SIG-M5 treated with dmso at 0.1 percent for 504 hours (cell line): ENCODE results near the gene PGAP3.
A peak's percentile ranks its signal among the peaks of the same experiment; 100 is the strongest.
"Not testable (repeated sequence)": the region's sequence is repeated elsewhere in the genome, so short reads cannot be mapped to it uniquely, and the experiment has no call there.

Experiments used
- DNase-seq: peaks from one replicate; lab custom pipeline; 2025; ENCODE audit not compliant: unreplicated experiment; lab: John Stamatoyannopoulos, UW

The PGAP3 gene, protein sequence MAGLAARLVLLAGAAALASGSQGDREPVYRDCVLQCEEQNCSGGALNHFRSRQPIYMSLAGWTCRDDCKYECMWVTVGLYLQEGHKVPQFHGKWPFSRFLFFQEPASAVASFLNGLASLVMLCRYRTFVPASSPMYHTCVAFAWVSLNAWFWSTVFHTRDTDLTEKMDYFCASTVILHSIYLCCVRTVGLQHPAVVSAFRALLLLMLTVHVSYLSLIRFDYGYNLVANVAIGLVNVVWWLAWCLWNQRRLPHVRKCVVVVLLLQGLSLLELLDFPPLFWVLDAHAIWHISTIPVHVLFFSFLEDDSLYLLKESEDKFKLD

DNA sequence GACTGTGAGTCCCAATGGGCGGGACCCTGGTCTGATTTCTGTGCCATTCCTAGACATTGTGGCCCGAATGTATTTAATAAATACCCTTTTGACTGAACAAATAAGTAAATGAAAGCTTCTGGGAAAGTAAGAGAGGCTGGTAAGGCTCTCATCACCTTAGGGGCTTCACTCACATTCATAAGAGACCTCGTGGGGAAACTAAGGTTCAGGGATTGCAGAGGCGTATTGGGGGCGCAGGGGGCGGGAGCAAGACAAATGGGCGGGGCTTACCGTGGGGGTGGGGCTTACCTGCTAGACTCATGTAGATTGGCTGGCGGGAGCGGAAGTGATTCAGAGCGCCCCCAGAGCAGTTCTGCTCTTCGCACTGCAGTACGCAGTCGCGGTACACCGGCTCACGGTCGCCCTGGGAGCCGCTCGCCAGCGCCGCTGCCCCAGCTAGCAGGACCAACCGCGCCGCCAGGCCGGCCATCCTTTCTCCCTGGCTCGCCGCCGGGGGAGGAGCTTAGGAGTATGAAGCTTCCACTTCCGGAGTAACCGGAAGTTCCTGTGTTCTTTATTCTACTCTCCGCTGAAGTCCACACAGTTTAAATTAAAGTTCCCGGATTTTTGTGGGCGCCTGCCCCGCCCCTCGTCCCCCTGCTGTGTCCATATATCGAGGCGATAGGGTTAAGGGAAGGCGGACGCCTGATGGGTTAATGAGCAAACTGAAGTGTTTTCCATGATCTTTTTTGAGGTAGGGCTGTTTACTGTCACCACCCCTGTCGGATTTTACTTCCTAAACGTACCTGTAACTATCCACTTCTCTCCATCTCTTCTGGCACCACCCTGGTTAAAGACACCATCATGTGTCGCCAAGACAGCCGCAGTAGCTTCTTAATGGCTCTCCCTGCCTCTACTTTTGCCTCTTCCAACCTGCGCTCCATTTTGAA, at the start of gene PGAP3:
PGAP3 (minus strand) TSS at position 512 of the 929 bp plus-strand sequence; CDS start at position 469, 43 bp downstream.
- peak; percentile 88 for DNase-seq

DNA sequence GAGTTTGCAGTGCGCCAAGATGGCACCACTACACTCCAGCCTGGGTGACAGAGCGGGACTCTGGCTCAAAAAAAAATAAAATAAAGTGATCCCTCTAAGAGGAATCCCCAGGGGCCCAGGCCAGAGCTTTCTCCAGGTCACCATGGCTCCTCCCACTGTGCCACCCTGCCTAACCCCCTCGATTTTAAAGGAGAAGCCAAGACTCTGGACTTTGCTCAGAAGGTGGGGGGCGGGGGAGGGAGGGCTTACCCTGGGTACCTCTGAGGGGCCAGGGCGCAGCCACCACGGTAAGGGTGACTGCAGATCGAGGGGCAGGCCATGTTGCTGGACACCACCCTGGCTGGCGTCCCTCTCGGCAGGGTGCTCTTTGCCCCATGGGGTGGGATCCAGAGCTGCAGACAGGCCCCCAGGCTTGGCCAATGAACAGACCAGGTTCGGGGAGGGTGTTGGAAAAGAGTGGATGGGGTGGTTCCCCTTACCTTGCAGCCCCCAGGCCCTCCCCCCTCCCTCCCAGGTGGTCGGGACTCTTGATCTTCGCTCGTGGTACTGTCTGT, 49.4 kb upstream of the PGAP3 start:
- no peak for DNase-seq

DNA sequence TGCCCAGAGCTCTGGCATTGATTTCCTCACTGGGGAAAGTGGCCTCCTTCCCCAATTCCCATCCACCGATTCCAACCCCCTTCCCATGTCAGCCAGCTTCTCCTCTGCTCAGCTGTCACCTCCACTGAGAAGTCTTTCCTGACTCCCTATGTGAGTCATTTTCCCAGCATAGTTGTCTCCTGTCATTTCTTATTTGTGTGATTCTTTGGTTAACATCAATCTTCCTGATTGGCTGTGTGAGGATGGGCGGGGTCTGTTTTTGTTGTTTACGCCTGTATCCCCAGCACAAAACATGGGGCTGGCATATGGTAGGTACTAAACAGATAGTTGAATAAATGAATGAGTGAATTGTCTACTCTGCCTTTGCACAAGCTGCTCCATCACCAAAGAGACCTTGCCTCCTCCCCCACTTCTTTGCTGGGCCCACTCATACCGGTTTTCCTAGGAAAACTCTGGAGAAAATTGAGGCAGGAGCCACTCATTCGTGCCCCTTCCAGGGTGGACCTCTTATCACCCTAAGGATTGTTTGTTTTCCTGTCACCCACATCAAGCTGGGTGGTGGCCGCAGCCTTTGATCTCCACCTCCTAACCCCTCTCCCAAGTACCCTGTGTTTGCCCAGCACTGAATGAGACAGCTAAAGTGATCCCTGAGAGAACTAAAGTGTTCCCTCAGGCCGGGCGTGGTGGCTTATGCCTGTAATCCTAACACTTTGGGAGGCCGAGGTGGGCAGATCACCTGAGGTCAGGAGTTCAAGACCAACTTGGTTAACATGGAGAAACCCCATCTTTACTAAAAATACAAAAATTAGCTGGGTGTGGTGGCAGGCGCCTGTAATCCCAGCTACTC, 48.7 kb upstream of the PGAP3 start:
- no peak for DNase-seq

DNA sequence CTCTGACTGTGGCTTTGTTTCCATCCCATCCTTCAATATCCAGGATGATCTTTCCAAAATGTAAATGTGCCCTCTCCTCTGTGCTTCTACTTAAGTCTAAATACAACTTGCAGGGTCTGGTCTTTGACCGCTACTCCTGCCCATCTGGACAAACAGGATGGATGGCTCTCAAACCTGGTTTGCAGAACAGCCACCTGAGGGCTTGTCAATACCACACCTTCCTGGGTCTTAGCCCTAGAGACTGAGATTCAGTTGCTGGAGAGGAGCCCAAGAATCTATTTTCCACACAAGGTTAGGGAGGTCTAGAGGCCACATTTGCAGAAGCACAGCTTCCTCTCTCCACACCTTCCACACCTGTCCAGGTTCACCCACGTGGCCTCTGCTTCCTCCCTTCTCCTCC, 48.0 kb upstream of the PGAP3 start:
- no peak for DNase-seq

DNA sequence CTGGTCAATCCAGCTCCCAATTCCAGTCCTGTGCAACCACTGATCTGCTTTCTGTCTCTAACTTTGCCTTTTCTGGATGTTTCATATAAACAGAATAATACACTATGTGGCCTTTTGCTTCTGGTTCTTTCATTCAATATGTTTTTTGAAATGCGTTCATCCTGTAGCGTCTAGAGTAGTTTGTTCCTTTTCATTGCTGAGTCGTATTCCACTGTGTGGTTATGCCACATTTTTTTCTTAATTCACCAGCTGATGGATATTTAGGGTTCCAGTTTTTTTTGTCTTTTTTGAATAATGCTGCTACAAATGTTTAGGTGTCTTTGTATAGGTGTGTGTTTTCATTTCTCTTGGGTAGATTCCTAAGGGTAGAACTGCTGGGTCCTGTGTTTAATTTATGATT, 44.7 kb upstream of the PGAP3 start:
- no peak for DNase-seq

DNA sequence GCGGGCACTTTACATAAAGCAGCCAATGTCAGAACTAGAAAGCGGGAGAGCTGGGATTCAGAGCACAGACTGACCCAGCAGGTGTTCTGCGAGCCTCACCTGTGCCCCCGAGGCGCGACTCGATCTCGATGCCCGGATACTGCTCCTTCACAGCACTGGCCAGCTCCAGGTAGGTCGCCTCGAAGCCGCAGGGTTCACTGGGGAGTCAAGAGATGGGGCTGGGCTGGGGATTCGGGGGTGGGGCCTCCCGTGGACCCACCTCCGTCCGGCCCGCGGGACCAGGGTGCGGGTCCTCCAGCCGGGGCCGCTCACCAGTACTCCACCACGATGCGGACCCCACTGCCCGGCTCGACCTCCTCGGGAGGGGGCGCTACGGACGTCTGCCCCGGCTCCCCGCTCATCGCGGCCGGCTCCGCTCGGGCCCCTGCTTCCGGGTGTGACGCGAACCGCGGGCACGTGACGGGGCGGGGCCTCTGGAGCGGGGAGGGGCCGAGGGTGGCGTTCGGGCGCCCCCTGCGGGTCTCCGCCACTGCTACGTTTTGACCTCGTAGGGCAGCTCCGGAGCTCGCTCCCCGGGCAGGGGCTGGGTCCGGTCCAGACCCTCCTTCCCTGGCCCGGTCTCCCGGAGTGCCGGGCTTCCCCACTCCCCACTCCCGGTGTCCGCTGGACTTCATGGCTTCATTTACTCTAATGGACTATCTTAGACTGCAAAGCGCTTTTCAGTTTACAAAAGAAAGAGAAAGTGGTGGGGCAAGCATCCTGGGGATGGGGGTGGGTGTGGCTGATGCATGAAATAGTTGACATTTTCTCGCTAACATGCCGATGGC, 42.5 kb upstream of the PGAP3 start, which contains the start of gene MIEN1:
MIEN1 (minus strand) TSS at position 438 of the 827 bp plus-strand sequence; CDS start at position 401, 37 bp downstream.
- peak; percentile 54 for DNase-seq

DNA sequence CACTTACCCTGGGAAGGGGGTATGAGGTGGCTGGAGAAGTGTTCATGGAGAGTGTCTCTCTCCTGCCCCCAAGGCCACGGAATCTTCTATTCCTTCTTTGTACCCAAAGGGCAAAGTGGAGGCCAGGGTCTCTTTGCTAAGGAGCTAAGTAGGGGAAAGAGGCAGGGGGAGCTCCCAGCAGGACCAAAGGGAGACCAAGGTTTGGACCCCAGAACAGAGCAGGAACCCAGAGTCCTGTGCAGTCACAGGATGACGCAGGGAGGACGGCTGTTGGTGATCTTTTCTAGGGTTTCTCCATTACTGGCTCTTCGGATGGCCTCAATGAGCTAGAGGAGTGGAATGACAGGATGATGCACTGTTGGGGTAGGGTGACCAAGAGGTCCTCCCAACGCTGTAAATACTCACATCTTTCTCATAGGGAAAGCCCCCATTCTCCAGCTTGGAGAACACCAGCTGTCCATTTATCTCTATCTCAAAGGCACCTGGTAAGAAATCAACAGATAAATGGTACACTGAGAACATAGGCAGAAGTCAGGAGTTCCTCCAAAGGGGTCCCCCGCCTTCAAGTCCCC, 41.5 kb upstream of the PGAP3 start:
- no peak for DNase-seq

DNA sequence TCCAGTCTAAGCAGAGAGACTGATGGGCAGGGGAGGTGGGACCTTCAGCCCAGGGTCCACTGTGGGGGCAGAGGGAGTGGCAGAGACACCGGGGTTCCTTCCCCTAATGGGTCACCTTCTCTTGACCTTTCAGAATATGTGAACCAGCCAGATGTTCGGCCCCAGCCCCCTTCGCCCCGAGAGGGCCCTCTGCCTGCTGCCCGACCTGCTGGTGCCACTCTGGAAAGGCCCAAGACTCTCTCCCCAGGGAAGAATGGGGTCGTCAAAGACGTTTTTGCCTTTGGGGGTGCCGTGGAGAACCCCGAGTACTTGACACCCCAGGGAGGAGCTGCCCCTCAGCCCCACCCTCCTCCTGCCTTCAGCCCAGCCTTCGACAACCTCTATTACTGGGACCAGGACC, 39.7 kb upstream of the PGAP3 start:
- no peak for DNase-seq

DNA sequence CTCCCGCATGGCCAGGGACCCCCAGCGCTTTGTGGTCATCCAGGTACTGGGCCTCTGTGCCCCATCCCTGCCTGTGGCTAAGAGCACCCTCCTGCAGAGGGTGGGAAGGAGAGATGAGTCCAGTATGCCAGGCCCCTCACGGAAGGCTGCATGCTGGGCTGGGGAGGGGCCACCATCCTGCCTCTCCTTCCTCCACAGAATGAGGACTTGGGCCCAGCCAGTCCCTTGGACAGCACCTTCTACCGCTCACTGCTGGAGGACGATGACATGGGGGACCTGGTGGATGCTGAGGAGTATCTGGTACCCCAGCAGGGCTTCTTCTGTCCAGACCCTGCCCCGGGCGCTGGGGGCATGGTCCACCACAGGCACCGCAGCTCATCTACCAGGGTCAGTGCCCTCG, 38.8 kb upstream of the PGAP3 start:
- DNase-seq, result no peak

DNA sequence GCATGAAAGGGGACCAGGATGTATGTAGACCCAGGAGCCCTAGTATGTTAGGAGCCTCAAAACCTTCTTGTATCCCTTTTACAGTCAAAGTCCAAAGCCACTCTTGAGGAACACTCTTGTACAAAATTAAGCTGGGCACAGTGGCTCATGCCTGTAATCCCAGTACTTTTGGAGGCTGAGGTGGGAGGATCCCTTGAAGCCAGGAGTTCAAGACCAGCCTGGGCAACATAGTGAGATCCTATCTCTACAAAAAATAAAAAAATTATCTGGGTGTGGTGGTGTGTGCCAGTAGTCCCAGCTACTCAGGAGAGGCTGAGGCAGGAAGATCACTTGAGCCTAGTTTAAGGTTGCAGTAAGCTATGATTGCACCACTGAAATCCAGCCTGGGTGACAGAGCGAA, 38.1 kb upstream of the PGAP3 start:
- DNase-seq, result not testable (repeated sequence)

DNA sequence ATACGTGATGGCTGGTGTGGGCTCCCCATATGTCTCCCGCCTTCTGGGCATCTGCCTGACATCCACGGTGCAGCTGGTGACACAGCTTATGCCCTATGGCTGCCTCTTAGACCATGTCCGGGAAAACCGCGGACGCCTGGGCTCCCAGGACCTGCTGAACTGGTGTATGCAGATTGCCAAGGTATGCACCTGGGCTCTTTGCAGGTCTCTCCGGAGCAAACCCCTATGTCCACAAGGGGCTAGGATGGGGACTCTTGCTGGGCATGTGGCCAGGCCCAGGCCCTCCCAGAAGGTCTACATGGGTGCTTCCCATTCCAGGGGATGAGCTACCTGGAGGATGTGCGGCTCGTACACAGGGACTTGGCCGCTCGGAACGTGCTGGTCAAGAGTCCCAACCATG, 36.9 kb upstream of the PGAP3 start:
- DNase-seq, result no peak

DNA sequence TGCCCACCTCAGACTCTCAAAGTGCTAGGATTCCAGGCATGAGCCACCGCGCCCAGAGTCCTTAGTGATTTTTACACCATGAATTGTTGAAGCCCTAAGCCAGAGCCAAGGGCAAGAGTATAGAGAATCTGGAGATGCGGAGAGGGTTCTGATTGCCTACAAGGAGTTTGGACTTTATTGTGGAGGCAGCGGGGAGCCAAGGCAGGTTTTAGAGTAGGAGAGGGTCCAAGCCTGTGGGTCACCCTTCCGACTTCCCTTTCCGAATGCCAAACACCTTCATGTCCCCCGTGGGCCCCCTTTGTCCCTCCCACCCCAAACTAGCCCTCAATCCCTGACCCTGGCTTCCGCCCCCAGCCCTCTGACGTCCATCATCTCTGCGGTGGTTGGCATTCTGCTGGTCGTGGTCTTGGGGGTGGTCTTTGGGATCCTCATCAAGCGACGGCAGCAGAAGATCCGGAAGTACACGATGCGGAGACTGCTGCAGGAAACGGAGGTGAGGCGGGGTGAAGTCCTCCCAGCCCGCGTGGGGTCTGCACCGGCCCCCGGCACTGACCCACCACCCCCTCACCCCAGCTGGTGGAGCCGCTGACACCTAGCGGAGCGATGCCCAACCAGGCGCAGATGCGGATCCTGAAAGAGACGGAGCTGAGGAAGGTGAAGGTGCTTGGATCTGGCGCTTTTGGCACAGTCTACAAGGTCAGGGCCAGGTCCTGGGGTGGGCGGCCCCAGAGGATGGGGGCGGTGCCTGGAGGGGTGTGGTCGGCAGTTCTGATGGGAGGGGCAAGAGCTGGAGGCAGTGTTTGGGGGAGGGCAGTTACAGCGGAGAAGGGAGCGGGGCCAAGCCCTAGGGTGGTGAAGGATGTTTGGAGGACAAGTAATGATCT, 35.4 kb upstream of the PGAP3 start:
- DNase-seq, result no peak

DNA sequence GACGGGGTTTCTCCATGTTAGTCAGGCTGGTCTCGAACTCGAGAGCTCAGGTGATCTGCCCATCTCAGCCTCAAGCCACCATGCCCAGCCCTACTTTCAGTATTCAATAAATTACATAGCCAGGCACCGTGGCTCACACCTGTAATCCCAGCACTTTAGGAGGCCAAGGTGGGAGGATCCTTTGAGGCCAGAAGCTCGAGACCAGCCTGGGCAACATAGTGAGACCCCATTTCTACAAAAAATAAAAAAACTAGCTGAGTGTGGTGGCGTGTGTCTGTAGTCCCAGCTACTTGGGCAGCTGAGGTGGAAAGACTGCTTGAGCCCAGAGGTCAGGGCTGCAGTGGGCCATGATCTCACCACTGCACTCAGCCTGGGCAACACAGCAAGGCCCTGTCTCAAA, 34.2 kb upstream of the PGAP3 start:
- DNase-seq, result no peak

DNA sequence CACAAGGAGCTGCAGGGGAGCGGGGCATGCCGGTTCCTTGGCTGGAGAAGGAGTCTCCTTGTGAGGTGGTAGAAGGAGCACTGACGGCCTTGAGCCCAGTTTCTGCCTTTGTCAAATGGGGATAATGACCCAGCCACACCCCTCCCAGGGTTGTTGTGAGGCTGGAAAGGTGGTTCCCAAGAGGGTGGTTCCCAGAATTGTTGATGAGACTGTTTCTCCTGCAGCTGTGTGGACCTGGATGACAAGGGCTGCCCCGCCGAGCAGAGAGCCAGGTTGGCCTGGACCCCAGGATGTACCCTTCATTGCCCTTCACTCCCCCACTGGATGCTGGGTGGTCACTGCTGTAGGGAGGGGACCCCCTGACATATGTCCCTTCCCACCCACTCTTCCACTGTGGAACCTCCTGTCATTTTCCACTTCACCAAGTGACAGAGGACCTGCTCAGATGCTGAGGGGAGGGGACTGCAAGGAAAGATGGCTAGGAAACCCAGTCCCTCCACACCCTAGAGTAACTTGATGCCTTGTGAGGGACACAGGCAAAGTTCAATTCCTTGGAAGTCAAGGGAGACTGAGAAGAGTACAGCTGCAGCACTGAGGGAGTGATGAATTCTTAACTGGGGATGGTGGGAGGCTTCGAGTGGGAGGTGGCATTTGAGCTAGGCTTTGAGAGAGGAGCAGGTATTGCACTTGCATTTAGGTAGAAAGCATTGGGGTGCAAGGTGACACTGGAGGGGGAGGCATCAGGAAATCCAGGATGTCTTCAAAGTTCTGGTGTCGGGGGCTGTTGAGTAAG, 31.9 kb upstream of the PGAP3 start:
- no peak for DNase-seq

DNA sequence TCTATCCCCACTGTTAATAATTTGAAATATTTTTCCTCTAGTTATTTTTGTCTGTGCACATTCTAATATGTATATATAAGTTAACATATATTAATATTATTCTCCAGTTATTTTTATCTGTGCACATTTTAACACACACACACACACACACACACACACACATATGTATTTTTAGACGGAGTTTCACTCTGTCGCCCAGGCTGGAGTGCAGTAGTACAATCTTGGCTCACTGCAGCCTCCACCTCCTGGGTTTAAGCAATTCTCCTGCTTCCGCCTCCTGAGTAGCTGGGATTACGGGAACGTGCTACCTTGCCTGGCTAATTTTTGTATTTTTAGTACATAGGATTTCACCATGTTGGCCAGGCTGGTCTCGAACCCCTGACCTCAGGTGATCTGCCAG, 29.8 kb upstream of the PGAP3 start:
- no peak for DNase-seq

DNA sequence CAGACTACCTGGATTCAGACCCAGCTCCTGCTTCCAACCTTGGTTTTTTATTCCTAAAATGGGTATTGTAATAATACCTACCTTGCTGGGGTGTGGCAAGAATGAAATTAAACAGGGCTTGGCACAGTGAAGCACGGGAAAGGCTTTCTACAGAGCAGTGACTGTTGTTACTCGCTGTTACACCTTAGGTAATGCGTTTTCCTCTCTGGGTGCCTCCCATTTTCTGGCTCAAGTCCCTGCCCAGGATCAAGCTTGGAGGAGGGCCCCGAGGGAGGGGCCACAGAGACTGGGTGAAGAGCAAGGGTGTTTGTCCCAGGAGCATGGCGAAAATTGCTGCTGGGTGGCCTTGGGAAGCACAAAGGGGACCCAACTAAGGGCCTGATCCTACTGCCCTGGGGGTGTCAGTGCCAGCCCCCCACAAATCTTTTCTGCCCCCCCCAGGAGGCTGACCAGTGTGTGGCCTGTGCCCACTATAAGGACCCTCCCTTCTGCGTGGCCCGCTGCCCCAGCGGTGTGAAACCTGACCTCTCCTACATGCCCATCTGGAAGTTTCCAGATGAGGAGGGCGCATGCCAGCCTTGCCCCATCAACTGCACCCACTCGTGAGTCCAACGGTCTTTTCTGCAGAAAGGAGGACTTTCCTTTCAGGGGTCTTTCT, 29.2 kb upstream of the PGAP3 start:
- no peak for DNase-seq

DNA sequence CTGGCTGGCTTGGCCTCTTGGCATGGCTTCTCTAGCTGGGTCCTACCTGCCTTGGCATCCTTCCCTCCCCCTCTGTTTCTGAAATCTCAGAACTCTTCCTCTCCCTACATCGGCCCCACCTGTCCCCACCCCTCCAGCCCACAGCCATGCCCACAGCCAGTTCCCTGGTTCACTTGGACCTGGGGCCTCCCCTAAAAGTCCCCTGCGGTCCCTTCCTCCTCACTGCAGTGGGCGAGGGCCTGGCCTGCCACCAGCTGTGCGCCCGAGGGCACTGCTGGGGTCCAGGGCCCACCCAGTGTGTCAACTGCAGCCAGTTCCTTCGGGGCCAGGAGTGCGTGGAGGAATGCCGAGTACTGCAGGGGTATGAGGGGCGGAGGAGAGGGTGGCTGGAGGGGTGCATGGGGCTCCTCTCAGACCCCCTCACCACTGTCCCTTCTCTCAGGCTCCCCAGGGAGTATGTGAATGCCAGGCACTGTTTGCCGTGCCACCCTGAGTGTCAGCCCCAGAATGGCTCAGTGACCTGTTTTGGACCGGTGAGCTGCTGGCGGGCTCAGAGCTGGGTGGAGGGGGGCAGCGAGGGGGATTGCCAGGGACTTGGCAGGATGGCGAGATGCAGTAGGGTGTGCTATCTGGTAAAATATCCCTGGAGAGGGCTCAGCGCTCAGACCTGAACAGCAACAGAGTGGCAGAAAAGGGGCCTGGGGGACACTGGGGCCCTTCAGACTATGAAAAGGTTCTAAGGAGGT, 28.4 kb upstream of the PGAP3 start:
- DNase-seq, result no peak
